Cerebellar nuclear complex (tissue), 1 donor: Measurements from ENCODE around the gene PRR36.
"Not testable (repeated sequence)": the region's sequence is repeated elsewhere in the genome, so short reads cannot be mapped to it uniquely, and the experiment has no call there.

Experiments
- DNase-seq, 2 experiments: peaks; one replicate each; lab custom pipeline; 2025; lab: John Stamatoyannopoulos, UW

The PRR36 gene

DNA sequence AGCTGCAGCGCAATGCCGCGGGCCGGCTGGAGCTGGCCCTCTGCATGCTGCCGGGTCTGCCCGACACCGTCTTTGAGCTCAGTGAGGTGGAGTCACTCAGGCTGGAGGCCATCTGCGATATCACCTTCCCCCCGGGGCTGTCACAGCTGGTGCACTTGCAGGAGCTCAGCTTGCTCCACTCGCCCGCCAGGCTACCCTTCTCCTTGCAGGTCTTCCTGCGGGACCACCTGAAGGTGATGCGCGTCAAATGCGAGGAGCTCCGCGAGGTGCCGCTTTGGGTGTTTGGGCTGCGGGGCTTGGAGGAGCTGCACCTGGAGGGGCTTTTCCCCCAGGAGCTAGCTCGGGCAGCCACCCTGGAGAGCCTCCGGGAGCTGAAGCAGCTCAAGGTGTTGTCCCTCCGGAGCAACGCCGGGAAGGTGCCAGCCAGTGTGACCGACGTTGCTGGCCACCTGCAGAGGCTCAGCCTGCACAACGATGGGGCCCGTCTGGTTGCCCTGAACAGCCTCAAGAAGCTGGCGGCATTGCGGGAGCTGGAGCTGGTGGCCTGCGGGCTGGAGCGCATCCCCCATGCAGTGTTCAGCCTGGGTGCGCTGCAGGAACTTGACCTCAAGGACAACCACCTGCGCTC is 25.7 kb upstream of the PRR36 start:
- no peak for DNase-seq

DNA sequence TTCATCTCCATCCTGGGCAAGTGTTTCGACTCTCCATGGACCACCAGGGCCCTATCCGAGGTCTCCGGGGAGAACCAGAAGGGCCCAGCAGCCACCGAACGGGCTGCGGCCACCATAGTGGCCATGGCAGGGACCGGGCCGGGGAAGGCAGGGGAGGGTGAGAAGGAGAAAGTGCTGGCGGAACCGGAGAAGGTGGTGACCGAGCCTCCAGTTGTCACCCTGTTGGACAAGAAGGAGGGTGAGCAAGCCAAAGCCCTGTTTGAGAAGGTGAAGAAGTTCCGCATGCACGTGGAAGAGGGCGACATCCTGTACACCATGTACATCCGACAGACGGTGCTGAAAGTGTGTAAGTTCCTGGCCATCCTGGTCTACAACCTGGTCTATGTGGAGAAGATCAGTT is 24.8 kb upstream of the PRR36 start:
- DNase-seq = no peak

DNA sequence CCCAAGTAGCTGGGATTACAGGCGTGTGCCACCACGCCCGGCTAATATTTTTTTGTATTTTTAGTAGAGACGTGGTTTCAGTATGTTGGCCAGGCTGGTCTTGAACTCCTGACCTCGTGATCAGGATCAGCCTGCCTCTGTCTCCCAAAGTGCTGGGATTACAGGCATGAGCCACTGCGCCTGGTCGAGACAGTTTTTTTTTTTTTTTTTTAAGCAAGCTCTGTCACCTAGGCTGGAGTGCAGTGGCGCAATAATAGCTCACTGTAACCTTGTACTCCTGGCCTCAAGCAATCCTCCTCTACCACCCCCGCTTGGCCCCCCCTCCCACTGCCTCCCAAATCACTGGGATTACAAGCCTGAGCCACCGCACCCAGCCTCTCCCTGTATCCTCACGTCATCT is 23.1 kb upstream of the PRR36 start:
- DNase-seq = no peak

DNA sequence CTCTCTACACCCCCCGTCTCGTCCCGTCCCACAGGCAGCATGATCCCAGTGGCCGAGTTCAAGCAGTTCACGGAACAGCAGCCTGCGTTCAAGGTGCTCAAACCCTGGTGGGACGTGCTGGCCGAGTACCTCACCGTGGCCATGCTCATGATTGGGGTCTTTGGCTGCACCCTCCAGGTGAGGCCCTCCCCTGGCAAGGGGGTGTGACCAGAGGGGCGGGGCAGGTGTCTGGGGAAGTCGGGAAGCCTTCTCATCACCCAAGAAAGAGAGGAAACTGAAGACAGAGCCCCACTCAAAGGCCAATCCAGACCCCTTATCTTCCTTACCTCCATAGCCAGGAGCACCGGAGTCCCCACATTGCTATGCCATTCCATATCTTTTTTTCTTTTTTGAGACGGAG is 21.4 kb upstream of the PRR36 start:
- DNase-seq = no peak

DNA sequence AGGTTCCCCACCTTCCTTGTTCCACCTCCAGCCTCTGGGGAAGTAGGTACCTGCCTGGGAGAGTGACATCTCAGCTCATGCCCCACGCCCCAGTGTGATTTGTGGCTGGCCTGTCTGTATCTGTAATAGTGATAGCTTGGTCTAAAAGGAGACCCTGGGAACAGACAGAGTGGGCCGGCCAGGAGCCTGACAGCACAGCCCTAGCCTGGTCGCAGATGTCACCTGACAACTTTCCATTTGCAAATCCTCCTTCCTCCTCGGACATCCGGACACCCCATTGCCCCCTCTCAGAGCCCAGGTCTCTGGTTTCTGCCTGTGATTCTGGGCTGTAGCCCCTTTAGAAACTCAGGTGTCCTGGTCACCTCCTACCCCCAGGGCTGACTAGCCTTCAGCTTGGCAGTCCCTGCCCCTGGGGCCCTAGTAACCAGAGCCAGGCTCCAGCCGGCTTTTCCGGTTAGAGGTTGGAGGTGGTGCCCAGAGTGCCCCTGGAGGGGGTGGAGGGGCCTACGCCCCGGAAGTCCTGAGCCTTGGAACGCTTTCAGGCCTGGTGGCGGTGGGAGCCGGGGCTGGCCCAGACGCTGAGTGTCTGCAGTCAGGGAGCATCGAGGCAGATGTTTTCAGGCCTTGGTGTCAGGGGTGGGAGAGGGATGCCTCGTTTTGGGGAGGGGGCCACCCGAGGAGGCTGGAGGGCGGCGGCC is 20.6 kb upstream of the PRR36 start:
- DNase-seq = no peak

DNA sequence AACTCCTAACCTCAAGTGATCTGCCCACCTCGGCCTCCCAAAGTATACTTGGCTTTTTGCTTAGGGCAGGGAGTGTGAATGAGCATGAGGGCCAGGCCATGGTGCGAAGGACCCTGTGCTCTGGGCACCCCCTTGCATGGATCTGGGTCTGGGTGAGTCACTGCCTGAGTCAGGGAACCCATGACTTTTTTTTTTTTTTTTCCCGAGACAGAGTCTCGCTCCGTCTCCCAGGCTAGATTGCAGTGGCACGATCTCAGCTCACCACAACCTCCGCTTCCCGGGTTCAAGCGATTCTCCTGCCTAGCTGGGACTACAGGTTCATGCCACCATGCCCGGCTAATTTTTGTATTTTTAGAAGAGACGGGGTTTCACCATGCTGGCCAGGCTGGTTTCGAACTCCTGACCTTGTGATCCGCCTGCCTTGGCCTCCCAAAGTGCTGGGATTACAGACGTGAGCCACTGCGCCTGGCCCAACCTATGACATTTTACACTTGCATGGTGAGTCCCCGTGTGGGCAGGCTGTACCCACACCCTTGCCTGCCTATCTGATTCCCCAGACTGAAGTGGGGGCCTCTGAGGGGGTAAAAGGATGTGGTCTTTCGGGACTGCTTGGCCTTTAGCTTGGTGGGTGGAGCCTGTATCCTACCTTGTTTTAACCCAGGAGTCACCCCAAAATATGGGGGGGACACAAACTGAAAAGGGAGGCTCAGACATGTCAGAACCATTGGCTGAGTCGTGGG is 19.3 kb upstream of the PRR36 start:
- DNase-seq = not testable (repeated sequence)

DNA sequence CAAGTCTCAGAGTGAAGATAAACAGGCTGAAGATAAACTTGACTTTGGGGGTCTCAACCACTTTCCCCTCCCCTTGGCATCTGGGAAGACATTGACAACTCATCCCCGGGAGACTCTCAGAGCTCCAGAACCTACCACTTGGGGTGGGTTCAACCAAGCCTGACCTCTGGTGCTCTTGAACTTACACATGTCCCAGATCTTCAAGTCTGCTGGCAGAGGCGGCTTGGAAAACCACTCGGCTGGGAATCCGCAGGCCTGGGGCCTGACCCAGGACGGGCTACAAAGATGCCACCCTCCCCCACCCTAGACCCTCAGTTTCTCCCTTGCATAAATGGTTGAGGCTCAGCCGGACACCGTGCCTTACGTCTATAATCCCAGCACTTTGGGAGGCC is 14.6 kb upstream of the PRR36 start:
- DNase-seq = no peak

DNA sequence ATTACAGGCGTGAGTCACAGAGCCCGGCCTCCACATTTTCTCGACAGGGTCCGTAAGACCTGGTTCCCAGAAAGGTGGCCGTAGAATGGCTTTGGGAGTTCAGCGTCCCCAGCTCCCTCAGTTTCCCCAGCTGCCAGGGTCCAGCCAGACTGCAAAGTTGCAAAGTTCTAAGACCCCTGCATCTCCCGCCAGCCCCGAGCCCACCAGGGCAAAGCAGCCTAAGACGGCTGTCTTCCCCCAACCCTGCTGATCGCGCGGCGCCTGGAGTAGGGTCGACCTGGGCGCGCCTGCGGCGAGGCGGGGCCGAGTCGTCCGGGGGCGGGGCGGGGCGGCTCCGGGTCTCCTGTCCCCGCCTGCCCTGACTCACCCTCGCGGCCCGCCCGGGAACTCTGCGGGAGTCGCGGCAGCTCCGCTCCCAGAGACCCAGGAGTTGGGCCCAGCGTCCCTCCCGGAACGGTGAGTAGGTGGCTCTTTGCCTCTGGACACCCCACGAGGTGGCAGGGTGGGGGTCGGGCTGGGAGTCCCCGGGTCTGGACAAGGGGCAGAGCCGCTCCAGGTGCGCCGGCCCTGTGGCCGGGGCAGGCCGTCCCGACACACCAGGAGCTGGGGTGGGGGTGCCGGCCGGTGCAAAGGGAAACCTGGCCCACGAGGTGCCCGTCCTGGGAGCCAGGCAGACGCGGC is 14.1 kb upstream of the PRR36 start, which contains the start of gene LRRC8E:
Gene LRRC8E (plus strand): TSS at position 366 of the 681 bp plus-strand sequence. CDS start 7,094 bp downstream, outside the sequence.
- DNase-seq = no peak

DNA sequence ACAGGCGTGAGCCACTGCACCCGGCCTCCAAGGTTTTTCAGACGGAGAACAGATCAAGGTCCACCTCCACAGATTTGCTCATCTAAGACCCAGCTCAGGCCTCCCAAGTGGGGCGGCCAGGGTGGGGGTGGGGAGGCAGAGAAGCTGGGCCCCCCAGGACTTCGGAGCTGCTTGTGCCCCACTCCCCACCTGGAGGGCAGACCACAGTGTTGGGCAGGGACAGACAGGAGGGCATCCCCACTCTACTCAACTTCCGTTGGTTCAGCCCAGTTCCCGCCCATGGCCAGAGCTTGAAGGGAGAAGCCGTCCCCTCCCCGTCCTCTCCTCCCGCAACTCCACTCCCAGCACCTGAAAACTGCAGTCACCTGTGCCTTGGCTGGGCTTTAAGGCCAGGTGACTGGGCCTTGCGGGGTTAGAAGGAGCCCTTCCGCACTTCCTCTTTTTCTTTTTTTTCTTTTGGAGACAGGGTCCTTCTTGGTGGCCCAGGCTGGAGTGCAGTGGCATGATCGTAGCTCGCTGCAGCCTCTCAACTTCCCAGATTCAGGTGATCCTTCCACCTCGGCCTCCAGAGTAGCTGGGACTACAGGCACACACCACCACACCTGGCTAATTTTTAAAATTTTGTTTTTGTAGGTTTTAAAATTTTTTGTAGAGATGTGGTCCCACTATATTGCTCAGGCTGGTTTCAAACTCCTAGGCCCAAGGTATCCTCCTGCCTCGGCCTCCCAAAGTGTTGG is 13.4 kb upstream of the PRR36 start:
- no peak for DNase-seq

DNA sequence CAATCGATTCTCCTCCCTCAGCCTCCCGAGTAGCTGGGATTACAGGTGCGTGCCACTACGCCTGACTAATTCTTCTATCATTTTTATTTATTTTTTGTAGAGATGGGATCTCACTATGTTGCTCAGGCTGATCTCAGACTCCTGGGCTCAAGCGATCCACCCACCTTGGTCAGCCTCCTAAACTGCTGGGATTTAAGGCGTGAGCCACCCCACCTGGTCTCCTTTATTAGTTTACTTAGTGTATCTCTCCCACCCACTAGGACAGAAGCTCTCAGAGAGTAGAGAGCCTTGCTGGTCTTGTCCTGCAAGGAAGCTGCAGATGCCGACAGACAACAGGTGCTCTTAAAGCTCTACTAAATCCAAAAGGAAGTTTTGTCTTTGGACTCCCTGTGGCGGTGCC is 11.6 kb upstream of the PRR36 start:
- no peak for DNase-seq

DNA sequence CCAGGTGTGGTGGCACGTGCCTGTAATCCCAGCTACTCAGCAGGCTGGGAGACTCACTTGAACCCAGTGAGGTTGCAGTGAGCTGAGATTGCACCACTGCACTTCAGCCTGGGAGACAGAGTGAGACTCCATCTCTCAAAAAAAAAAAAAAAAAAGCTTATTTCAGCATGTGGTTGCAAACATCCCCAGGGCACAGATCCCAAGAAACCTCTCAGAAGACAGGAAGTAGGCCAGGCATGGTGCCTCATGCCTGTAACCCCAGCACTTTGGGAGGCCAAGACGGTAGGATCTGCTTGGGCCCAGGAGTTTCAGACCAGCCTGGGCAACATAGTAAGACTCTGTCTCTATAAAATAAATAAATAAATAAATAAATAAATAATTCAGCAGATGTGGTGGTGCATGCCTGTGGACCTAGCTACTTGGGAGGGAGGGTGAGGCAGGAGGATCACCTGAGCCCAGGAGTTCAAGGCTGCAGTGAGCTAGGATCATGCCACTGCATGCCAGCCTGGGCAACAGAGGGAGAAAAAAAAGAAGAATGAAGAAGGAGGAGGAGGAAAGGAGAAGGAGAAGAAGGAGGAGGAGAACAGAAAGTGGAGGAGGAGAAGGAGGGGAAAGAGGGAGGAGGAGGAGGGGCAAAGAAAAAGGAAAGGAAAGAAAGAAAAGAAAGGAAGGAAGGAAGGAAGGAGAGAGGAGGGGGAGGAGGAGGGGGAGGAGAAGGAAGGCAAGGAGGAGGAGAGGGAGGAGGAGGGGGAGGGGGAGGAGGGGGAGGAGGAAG is 9.8 kb upstream of the PRR36 start:
- DNase-seq = no peak

DNA sequence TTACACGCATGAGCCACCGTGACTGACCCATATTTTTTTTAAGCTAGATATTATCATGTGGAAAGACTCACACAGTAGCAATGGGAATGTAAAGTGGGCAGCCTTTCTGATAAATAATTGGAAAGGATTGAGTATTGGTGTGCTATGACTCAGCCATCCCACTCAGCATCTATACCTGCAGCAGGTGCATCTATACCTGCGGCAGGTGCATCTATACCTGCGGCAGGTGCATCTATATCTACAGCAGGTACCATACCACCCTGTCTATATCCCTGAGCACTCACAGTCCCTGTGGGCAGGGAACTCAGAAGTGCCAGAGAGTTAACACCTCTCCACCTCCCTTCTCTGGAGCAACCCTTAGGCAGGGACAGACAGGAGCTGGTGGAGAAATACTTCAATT is 8.9 kb upstream of the PRR36 start:
- DNase-seq = no peak

DNA sequence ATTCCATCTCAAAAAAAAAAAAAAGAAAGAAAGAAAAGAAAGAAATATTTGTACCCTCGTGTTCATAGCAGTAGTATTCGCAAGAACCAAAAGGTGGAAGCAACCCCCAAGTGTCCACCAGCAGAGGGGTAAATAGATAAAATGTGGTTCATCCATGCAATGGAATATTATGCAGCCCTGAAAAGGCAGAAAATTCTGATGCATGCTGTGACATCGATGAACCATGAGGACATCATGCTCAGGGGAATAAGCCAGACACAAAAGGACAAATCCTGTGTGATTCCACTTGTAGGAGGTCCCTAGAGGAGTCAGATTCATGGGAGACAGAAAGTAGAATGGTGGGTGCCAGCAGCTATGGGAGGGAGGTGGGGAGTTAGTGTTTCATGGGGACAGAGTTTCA is 7.7 kb upstream of the PRR36 start:
- no peak for DNase-seq

DNA sequence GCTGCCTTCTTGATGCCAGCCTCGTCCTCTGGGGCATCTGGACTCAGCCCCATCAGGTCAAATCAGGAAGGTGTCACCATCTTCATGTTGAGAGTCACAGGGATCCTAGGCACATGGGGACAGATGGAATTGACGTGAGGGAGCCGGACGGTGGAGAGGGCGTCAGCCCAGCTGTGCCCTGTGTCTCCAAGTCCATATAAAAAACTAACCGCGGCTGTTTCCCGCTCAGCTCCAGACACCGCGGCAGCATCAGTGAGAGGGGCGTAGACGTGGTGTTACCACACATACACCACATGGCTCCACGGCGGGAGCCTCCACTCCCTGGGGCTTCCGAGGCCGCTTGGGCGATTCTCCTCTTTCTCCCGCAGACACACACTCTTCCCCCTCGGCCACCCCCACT is 5.6 kb upstream of the PRR36 start:
- DNase-seq = no peak

DNA sequence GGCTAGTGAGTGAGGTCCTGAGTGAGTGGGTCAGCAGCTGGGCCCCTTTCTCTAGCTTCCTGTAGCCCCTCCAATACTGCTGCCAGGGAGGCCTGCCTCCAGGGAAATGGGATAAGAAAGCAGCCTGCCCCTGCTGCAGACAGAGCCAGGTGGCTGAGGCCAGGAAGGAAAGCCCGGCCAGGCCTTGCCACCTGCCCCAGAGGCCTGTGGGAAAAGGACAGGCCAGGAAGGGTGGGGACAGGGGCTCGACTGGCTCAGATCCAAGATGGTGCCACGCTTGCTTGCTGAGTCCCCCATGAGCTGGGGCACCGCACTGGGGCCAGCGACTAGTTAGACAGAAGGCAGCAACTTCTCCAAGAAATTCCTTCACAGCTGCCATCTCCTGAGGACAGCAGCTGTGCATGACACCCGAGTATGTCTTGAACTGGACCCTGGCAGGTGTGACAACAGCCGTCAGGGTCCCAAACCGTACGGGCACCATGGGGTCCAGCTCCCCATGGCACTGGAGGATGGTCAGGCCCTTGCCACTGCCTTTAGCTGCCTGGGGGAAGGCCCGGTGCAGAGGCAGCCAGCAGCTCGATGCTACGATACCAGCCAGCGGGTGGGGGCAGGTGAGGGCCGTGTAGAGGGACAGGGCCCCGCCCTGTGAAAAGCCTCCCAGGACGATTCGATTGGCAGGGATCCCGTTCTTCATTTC is 5.1 kb upstream of the PRR36 start:
- no peak for DNase-seq

DNA sequence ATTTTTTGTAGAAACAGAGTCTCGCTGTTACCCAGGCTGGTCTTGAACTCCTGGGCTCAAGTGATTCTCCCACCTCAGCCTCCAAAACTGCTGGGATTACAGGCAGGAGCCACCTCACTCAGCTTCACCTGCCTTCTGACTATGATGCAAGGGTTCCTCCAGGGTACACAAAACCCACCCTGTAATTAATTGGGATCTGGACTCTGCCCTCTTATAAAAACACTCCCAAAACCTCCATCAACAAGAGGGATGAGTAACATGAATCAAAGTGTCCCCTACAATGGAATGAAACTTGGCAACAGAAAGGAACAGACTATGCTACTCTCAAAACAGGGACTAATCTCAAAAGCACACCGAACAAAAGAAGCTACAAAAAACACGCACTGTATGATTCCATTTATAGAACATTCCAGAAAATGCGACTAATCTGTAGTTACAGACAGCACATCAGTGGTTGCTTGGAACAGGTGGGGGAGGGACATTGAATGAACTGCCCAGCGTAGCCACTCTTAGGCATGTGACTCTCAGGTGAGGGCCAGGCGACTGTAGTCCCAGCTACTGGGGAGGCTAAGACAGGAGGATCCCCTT is 3.2 kb upstream of the PRR36 start:
- DNase-seq = no peak

DNA sequence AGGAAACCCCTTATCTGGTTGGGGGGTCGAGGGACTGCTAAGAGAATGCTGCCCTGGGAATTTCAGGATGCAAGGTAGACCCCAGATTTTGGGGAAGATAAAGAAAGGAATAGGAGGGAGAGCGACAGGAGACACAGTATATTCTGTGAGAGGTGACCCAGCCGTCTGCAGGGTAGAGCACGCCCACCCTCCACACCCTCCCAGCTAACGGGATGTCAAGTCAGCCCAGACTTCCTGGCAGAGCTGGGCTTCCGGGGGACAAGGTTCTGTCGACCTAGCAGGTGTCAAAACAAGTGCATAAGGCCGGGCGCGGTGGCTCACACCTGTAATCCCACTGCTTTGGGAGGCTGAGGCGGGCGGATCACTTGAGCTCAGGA is 695 bp upstream of the PRR36 start:
- DNase-seq = no peak

DNA sequence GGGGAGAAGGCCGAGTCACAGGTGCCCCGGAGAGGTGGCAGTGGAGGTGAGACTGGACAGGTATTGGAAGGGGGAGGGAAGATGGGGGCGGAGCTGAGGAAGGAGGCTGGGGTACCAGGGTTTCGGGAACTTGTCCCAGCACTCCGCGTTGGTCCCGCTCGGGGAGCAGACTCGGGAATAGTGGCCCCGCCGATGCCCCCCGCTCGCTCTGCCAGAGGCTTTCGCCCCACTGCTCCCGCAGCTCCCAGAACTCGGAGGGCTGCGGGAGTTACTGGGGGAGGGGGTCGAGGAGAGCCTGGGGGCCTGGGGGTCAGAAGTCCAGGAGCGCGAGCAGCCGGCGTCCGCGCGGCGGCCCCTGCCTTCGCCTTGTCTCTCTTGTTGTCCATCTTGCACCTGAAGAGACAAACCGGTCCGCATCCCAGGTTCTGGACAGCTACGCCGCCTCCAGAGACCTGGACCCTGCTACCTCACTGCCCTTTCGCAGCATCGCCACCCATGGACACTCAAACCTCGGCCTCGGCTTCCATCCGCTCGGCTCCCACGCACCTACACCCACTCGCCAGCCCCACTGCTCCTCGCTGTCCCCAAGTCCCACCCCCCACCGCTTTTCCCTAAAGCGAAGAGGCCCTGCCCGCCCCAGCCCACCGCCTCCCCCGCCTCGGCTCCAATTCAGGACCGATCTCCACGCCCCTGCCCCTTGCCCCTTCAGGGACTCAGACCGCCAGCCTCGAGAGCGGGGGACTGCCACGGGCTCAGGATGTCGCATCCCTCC is 700 bp downstream of the PRR36 start:
- DNase-seq = no peak
